GM12891 (cell line): ENCODE results near the gene PTCH1.

Source experiments
- DNase-seq: peaks from one replicate; pipeline ENCODE4 v3.0.0; 2011; ENCODE audit warnings: low spot score; ENCODE audit not compliant: insufficient read length
- FAIRE-seq: peaks from 2 replicates; lab custom pipeline; 2011; peaks lifted over from hg19 to GRCh38; lab: Jason Lieb, UNC
- PAX5 ChIP-seq: IDR thresholded peaks from 2 replicates; pipeline ENCODE4 v1.6.1; 2011; ENCODE audit warnings: low read length, moderate library complexity, mild to moderate bottlenecking; ENCODE audit not compliant: insufficient read depth, severe bottlenecking
- POLR2A ChIP-seq: IDR thresholded peaks from 2 replicates; pipeline ENCODE4 v1.6.1; 2011; ENCODE audit warnings: low read depth, low read length, control low read depth
- POLR2AphosphoS5 ChIP-seq: IDR thresholded peaks from 2 replicates; pipeline ENCODE4 v1.6.1; 2011; ENCODE audit warnings: low read depth, low read length, control low read depth
- POU2F2 ChIP-seq: IDR thresholded peaks from 2 replicates; pipeline ENCODE4 v1.6.1; 2011; ENCODE audit warnings: low read depth, mild to moderate bottlenecking, control low read depth, low read length, moderate library complexity
- SPI1 ChIP-seq: IDR thresholded peaks from 2 replicates; pipeline ENCODE4 v1.6.1; 2011; ENCODE audit warnings: low read depth, low read length, control low read depth
- TAF1 ChIP-seq: IDR thresholded peaks from 2 replicates; pipeline ENCODE4 v1.6.1; 2011; ENCODE audit warnings: low read depth, low read length, control low read depth

PTCH1 gene

DNA sequence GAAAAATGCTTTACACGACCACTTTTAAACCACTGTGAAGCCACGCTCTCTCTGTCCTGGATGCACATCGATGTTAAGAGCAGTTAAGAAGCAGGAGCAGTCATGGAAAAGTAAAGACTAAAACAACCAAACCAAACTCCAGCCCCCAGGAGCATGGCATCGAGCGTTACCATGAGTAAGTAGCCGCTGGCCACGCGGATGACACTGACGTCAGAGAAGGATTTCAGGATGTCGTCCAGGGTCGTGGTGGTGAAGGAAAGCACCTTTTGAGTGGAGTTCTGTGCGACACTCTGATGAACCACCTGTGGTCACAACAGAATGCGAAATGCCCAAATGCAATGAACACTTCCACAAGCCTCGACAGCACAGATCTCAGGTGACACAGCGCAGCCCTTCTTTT, 38.9 kb downstream of the PTCH1 start:
- no peak for FAIRE-seq
- no peak for DNase-seq
- no peak for TF ChIP-seq POU2F2
- TF ChIP-seq TAF1 = no peak
- TF ChIP-seq POLR2A = no peak
- TF ChIP-seq PAX5 = no peak
- TF ChIP-seq POLR2AphosphoS5 = no peak
- TF ChIP-seq SPI1 = no peak

DNA sequence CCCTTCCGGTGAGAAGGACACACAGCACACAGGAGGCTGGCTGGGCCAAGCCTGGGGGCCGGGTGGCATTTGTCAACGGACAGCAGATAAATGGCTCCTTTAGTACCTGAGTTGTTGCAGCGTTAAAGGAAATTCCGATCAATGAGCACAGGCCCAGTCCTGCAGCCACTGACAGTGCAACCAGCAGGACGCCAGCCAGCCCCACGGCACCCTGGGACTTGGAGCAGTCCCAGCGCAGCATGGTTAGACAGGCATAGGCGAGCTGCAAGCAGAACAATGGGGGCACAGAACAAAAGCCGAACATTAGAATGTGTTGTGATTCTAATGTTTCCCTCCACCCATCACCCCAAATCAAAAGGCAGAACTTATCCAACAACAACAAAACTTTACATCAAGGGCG, 39.3 kb downstream of the PTCH1 start:
- no peak for TF ChIP-seq POLR2A
- TF ChIP-seq POLR2AphosphoS5 = no peak
- no peak for TF ChIP-seq SPI1
- no peak for TF ChIP-seq TAF1
- TF ChIP-seq POU2F2 = no peak
- TF ChIP-seq PAX5 = no peak
- DNase-seq (no peak), FAIRE-seq (no peak)

DNA sequence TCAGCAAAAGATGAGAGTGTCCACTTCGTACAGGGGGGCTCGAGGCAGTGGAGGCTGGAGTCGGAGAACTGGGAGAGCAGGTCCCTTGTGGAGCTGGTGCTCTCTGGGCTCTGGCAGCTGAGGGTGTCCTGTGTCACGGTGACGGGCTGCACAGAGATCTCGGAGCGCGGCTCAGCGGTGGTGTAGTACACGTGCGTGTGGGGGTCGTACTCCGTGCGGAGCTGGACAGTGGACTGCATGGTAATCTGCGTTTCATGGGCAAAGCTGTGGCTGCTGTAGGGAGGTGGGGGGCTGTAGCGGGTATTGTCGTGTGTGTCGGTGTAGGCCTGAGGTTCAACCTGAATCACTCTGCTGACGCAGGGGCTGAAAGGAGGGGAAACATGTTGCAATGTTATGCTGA, 48.0 kb downstream of the PTCH1 start:
- FAIRE-seq (no peak), DNase-seq (no peak)
- TF ChIP-seq POLR2A = no peak
- TF ChIP-seq PAX5 = no peak
- TF ChIP-seq SPI1 = no peak
- no peak for TF ChIP-seq POU2F2
- no peak for TF ChIP-seq POLR2AphosphoS5
- no peak for TF ChIP-seq TAF1

DNA sequence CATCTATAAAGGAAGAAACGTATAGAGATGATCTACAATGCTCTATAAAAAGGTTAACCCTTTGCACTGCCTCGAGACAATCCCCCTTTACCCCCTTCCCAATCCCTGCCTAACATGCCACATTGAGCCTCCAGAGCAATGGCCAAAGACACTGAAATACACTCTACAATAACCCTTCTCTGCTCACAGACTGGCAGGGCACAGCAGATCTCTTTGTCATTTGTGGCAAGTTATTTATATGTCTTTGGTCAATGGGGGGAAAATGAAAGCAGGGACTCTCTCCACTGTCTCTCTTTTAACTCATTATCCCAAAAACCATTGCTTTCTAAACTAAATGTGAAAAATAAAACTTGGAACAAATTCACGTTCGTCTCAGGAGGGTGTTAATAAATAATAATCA, 51.7 kb downstream of the PTCH1 start:
- FAIRE-seq (no peak), DNase-seq (no peak)
- TF ChIP-seq PAX5 (no peak), POLR2A (no peak), POLR2AphosphoS5 (no peak), POU2F2 (no peak), TAF1 (no peak), SPI1 (no peak)

DNA sequence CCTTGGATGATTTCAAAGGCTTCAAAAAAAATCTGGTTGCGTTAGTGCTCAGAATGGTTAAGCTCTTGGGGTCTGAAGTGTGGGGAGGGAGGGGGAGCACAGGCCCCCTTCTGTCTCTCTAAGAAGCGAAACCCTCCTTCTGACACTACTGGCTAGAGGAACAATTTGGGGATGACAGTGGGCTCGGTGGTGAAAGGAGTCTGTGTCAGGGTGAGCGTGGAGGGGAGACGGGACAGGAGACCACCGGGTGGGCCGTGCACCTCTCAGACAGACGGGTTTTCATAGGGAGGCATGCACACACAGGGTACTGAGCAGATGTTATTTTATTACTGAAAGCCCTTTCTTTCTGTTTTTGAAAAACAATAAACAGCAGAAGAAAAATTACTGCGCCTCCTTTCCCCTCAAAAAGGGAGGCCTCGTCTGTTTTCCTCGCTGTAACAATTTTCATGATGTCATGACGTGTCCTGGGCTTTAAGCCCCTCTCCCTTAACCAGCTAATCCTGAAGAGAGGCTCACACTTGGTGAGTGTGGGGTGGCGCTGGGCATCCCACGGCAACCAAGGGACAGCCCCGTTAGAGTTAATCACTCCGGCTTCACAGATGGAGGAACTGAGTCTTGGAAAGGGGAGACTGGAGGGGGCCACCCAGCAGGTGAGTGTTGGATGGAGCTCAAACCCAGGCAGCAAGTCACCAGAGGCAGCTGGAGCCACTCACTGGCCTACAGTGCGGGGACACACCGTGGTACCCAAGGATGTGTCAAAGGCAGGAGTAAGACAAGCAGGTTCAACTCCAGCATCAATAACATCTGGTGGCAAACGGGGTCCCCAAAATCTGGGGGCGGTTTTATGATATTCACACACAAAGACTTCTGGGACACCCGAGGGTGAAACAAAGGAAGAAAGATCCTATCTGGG, 53.4 kb downstream of the PTCH1 start:
- TF ChIP-seq PAX5 (no peak), SPI1 (no peak), POLR2A (no peak), POU2F2 (no peak), TAF1 (no peak), POLR2AphosphoS5 (no peak)
- FAIRE-seq = no peak
- no peak for DNase-seq

DNA sequence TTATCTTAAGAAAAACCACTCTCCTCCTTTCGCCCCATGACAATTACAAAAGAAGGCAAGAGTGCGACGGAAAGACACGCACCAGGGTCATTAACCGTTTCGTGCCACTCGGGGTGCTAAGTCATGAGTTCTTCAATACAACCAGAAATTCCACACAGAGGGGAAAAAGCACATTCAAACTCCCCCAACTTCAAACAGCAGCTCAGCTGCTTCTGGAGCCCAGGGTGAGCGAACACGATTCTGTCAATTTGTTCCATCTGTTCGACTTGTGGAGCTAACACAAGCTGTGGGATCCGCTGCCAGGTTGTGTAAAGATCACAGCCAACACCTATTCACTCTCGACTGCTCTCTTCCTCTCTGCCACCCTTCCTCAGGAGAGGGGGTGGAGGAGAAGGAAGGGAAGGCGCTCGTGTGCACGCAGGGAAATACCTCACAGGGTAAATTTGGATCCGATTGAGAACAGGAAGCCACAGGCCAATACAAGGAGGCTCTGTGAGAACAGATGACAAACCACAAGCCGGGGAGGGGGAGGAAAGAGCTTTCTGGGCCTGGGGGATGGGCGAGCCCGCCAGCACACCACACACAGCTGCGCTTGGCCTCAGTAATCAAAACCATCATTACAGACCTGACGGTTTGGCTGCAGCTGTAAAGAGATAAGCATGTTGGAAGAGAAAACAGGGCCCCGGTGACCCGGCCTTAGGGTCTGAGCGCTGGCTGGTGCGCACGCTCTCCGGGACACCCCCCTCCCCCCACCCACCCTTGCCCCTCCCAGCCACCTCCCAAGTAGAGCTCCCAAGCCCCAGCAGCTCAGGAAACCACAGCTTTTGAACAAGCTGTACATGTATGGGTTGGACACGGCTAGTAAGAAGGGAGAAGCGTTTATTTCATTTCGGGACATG, 54.3 kb downstream of the PTCH1 start:
- TF ChIP-seq PAX5 (no peak), SPI1 (peak; percentile 67), TAF1 (peak; percentile 33; the same call in 1 of the 2 replicates), POU2F2 (peak; percentile 88; the same call in 1 of the 2 replicates), POLR2AphosphoS5 (peak; percentile 58; the same call in 1 of the 2 replicates), POLR2A (no peak; the same call in 1 of the 2 replicates)
- DNase-seq = peak; percentile 86
- FAIRE-seq = peak; percentile 92

DNA sequence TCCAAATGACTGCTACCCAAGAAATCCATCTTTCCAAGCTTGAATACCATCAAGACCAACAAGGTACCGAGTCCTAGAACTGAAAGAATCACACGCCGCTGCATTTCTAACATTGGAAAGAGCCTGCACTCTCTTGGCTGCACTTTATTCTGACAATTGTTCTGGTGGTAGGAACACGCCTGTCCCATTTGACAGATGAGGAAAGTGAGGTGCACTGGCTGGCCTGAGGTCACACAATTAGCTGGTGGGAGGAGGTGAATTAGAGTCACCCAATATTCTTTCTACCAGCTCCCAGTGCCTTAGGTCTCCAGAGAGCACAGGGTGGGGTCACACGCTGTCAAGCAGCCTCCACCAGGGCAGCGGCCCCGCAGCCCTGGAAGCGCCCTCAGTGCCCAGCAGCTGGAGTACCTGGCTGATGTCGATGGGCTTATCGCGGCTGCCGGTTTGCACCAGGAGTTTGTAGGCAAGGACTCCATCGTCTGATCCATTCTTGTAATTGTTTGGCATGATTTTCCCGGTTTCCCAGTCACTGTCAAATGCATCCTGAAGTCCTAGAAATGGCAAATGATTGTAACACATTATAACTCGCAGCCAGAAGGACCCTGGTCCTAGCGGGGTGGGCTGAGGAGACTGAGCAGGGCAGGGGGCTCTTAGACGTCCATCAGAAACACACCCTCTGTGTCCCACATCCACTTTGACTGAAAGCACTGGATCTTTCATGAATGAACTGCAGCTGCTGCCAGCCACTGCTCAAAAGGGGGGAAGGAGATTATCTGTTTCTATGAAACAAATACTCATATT, 55.1 kb downstream of the PTCH1 start:
- DNase-seq (no peak), FAIRE-seq (no peak)
- TF ChIP-seq SPI1 (no peak), POLR2A (no peak), TAF1 (no peak), POLR2AphosphoS5 (no peak), PAX5 (no peak), POU2F2 (no peak)

DNA sequence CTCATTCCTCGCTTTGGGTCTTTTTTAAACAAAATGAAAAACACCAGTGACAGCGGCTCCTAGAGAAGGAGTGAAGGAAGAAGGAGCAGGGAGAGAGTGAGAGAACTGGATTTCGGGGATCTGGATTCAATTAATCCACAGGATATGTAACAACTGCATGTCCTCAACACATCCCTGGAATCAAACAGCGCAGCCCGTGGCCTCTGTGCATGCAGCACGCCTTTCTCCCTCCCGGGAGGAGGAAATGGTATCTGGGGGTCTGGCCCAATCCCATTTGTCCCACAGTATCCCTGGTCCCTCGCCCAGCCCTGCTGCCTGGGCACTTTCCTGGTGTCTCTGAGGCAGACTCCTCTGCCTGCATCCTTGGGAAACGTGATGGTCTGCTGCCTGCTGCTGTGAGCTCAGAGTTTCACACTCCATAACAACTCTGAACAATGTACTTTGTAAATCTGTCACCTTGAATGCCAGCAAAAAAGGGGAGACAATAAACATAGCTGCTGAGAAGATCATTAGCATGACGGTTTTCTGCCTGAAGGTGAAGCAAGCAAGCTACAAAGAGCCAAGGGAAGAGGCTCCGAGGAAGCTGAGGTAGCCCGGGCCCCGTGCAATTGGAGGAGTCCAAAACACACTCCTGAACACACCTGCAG, 56.1 kb downstream of the PTCH1 start:
- no peak for FAIRE-seq
- DNase-seq = no peak
- TF ChIP-seq POU2F2 (no peak), POLR2A (no peak), PAX5 (no peak), SPI1 (no peak), TAF1 (no peak), POLR2AphosphoS5 (no peak)
